Fibroblast of pulmonary artery (primary cell): ENCODE results near the gene KIAA0232.

ENCODE experiments used
- DNase-seq: peaks from one replicate; pipeline ENCODE4 v3.0.0-alpha.2; 2010; ENCODE audit warnings: low read depth
- H3K4me3 ChIP-seq: replicated peaks from 2 replicates; pipeline ENCODE4 v1.5.1; 2011; ENCODE audit warnings: low read depth, mild to moderate bottlenecking, control low read depth, low read length, moderate library complexity
- CTCF ChIP-seq: IDR thresholded peaks from 2 replicates; pipeline ENCODE4 v1.5.1; 2011; ENCODE audit warnings: mild to moderate bottlenecking, control low read depth, low read length, inconsistent platforms; ENCODE audit errors: missing control alignments

Gene KIAA0232

GRCh38 chr4:6918338-6918737 is 135.8 kb downstream of the KIAA0232 start:
- no peak for DNase-seq
- no peak for TF ChIP-seq CTCF
- no peak overlapping the region for H3K4me3 ChIP-seq

- TF ChIP-seq CTCF: no peak
- no peak overlapping the region for H3K4me3 ChIP-seq
- no peak for DNase-seq
Observed at GRCh38 chr4:6920171-6920570, 137.6 kb downstream of the KIAA0232 start.

GRCh38 chr4:6923507-6923906 is 141.0 kb downstream of the KIAA0232 start:
- no peak for TF ChIP-seq CTCF
- DNase-seq: no peak
- no peak overlapping the region for H3K4me3 ChIP-seq

- DNase-seq: no peak
- H3K4me3 ChIP-seq: no peak overlapping the region
- TF ChIP-seq CTCF: no peak
Observed at GRCh38 chr4:6924361-6924779, 141.8 kb downstream of the KIAA0232 start.

- no peak for TF ChIP-seq CTCF
- no peak overlapping the region for H3K4me3 ChIP-seq
- DNase-seq: no peak
Observed at GRCh38 chr4:6925357-6925836, 142.9 kb downstream of the KIAA0232 start.

- no peak overlapping the region for H3K4me3 ChIP-seq
- DNase-seq: no peak
- no peak for TF ChIP-seq CTCF
Observed at GRCh38 chr4:6926081-6926480, 143.6 kb downstream of the KIAA0232 start.

GRCh38 chr4:6926681-6927478 is 144.4 kb downstream of the KIAA0232 start:
- H3K4me3 ChIP-seq: no peak overlapping the region
- no peak for TF ChIP-seq CTCF
- DNase-seq: peak; percentile 18
